ENCODE data around the gene NAA80. TPM values are rescaled to one million over a fixed set of nuclear protein-coding genes. Genes with fewer than 3 reads are reported as not detected.
"Not testable (repeated sequence)": the region's sequence is repeated elsewhere in the genome, so short reads cannot be mapped to it uniquely, and the experiment has no call there.

NAA80 gene
- total RNA-seq, 2 donors from 2014 or later, result 5.8 to 7.2 TPM

DNA sequence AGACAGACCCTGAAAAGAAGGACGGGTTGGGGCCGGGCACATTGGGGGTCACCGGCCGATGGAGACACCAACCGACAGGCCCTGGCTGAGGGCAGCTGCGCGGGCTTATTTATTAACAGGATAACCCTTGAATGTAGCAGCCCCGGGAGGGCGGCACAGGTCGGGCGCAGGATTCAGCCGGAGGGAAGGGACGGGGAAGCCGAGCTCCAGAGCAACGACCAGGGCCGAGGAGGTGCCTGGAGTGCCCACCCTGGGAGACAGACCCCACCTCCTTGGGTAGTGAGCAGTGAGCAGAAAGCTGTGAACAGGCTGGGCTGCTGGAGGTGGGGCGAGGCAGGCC, 22.5 kb downstream of the NAA80 start:
- DNase-seq (no peak), ATAC-seq (no peak)
- intact Hi-C loops (cut with DNase I), result no loop called here

DNA sequence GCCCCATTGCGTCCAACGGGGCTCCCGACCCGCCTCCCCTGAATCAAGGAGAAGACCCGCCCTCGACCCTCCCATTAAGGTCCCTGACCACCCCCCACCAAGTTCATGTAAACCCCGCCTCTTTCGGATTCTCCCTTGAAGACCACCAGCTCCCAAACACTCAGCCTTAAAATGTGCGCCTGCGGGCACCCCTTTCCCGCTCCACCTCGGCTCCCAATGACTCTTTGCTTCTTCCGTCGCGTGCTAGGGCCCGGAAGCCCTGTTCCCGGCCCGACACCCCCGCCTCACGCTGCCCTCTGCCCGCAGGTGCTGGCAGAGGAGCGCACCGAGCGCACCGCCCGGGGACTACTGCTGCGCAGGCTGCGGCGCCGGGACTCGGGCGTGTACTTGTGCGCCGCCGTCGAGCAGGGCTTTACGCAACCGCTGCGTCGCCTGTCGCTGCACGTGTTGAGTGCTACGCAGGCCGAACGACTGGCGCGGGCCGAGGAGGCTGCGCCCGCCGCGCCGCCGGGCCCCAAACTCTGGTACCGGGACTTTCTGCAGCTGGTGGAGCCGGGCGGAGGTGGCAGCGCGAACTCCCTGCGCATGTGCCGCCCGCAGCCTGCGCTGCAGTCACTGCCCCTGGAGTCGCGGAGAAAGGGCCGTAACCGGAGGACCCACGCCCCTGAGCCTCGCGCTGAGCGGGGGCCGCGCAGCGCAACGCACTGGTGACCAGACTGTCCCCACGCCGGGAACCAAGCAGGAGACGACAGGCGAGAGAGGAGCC, 23.0 kb downstream of the NAA80 start:
- DNase-seq, result no peak
- intact Hi-C loops (cut with DNase I), result loop anchor here in 1 of 2 donors (2.0 kb wide), 1 partner anchor 49 kb away; no protein-coding TSS in a partner anchor
- ATAC-seq, result no peak

DNA sequence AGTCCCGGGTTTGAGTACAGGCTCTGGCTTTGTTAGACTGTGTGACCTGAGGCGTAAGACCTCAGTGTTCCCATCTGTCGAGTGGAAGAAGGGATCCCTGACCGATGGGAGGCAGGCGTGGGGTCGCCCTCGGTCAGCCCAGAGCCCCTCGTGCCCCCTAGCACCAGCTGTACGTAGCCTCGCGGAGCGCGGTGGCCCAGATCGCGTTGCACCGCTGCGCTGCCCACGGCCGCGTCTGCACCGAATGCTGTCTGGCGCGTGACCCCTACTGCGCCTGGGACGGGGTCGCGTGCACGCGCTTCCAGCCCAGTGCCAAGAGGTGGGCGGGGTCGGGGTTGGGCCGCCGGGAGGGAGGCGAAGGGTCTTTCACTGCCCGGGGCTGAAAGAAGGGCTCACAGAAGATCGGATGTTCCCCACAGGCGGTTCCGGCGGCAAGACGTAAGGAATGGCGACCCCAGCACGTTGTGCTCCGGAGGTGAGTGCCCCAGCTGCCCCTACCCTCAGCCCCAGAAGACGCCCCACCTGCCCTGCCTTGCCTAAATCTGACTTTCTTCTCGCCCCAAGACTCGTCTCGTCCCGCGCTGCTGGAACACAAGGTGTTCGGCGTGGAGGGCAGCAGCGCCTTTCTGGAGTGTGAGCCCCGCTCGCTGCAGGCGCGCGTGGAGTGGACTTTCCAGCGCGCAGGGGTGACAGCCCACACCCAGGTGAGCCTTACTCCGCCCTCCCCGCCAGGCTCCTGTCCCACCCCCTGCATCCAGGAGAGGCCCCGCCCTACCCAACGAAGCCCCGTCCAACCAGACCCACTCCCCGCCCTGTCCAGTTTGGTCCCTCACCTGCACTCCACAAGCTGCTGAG, 23.8 kb downstream of the NAA80 start:
- ATAC-seq (no peak), DNase-seq (no peak)
- intact Hi-C loops (cut with DNase I), result loop anchor here in 1 of 2 donors (2.0 kb wide), 1 partner anchor 49 kb away; no protein-coding TSS in a partner anchor

DNA sequence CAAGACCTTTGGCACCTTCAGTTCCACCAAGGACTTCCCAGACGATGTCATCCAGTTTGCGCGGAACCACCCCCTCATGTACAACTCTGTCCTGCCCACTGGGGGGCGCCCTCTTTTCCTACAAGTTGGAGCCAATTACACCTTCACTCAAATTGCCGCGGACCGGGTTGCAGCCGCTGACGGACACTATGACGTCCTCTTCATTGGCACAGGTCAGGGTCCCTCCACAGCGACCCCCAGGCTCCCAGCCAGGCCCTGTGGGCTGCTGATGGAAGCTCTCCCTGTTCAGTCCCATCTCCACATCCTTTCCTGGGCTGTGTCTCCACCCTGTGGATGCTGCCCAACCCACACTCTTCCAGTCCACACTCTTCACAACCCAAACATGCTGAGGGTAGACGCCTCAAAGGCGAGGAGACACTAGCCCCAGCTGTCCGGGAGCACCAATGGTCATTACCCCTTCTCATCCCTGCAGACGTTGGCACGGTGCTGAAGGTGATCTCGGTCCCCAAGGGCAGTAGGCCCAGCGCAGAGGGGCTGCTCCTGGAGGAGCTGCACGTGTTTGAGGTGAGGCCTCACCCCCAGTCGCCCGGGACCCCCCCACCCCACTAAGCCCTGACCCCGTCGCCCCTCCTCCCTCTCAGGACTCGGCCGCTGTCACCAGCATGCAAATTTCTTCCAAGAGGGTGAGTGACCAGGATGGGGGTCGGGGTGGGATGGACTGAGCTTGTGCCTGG, 24.7 kb downstream of the NAA80 start:
- intact Hi-C loops (cut with DNase I), result loop anchor here (2.0 to 5.0 kb wide), 4 partner anchors 48 to 152 kb away; partner anchors contain the start of genes GNAT1 (in 1 of the 2) and TUSC2 (in 1 of the 2)
- ATAC-seq (peak; percentile 4 to 8), DNase-seq (peak; percentile 69)

DNA sequence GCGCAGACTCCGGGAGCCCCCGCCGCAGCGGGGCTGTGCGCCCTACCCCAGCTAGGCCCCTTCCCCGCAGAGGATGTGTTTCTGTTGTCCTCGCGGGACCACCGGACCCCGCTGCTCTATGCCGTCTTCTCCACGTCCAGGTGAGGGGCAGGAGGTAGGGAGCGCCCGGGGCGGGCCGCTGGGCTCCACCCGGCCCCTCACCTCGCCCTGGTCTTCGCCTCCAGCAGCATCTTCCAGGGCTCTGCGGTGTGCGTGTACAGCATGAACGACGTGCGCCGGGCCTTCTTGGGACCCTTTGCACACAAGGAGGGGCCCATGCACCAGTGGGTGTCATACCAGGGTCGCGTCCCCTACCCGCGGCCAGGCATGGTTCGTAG, 25.5 kb downstream of the NAA80 start:
- intact Hi-C loops (cut with DNase I), result loop anchor here (2.0 to 5.0 kb wide), 5 partner anchors 47 to 151 kb away; partner anchors contain the start of genes GNAT1 (in 1 of the 2) and TUSC2 (in 1 of the 2)
- ATAC-seq, result no peak

DNA sequence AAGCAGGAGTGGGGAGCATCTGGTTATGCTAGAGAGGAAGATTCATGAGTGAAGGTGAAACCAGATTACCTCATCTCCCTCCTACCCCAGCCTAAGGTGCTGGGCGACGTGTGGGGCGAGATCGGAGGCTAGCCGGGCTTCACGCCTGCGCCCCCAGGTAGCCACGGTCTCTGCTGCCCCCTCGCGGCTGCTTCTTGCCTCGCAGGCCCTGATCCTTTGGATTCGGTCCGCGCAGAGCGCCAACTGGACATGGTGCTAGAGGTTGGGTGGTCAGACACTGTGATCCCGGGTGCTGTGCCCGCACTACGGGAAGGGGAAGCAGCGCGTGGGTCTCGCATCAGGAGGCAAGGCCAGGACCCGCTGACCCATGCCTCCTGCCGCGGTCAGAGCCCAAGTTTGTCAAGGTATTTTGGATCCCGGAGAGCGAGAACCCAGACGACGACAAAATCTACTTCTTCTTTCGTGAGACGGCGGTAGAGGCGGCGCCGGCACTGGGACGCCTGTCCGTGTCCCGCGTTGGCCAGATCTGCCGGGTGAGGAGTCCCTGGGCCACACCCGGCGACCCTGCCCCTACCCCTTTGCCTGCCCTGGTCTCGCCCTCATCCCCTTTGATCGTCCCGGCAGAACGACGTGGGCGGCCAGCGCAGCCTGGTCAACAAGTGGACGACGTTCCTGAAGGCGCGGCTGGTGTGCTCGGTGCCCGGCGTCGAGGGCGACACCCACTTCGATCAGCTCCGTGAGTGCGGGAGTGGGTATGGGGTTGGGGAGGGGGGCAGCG, 26.1 kb downstream of the NAA80 start:
- DNase-seq, result peak; percentile 86
- ATAC-seq, result peak; percentile 60 to 62
- intact Hi-C loops (cut with DNase I), result loop anchor here (2.0 to 5.0 kb wide), 5 partner anchors 46 to 151 kb away; partner anchors contain the start of genes GNAT1 (in 1 of the 2) and TUSC2 (in 1 of the 2)

More for the DNA sequence above, 25.5 kb downstream of the NAA80 start:
- no peak for DNase-seq

DNA sequence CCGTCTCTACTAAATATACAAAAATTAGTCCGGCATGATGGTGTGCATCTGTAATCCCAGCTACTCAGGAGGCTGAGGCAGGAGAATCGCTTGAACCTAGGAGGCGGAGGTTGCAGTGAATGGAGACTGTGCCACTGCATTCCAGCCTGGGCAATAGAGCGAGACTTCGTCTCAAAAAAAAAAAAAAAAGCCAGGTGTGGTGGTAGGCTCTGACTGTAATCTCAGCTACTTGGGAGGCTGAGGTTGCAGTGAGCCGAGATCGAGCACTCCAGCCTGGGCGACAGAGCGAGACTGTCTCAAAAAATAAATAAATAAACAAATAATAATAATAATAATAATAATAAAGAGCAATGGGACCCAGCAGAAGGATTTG, 26.7 kb downstream of the NAA80 start:
- ATAC-seq, DNase-seq: not testable (repeated sequence)
- intact Hi-C loops (cut with DNase I), result loop anchor here (2.0 to 5.0 kb wide), 5 partner anchors 46 to 150 kb away; partner anchors contain the start of genes GNAT1 (in 1 of the 2) and TUSC2 (in 1 of the 2)

DNA sequence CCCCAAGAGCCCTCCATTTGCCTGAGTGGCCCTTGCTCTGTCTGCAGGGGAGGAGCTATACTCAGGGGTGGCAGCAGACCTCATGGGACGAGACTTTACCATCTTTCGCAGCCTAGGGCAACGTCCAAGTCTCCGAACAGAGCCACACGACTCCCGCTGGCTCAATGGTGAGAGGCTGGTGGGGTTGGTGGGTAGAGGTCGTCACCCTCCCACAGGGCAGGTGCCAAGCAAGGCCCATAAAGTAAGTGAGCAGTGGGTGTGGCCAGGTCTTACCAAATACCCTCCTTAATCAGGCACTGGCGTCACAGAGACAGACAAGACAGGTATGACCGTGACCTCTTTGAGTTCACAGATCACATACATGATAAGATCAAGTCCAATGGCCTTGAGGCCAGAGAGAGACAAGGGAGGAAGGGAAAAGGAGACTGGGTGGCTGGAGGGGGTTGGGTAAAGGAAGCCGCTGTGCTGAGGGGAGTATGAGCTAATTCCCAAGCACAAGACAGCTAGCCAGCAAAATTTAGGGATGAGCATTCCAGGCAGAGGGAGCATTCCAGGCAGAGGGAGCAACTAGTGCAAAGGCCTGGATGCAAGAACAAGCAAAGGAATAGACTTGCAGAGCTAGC, 27.8 kb downstream of the NAA80 start:
- ATAC-seq (no peak), DNase-seq (no peak)
- intact Hi-C loops (cut with DNase I), result loop anchor here (5.0 kb wide), 3 partner anchors 56 to 149 kb away; partner anchors contain the start of genes GNAT1 (in 1 of the 2) and TUSC2 (in 1 of the 2)

DNA sequence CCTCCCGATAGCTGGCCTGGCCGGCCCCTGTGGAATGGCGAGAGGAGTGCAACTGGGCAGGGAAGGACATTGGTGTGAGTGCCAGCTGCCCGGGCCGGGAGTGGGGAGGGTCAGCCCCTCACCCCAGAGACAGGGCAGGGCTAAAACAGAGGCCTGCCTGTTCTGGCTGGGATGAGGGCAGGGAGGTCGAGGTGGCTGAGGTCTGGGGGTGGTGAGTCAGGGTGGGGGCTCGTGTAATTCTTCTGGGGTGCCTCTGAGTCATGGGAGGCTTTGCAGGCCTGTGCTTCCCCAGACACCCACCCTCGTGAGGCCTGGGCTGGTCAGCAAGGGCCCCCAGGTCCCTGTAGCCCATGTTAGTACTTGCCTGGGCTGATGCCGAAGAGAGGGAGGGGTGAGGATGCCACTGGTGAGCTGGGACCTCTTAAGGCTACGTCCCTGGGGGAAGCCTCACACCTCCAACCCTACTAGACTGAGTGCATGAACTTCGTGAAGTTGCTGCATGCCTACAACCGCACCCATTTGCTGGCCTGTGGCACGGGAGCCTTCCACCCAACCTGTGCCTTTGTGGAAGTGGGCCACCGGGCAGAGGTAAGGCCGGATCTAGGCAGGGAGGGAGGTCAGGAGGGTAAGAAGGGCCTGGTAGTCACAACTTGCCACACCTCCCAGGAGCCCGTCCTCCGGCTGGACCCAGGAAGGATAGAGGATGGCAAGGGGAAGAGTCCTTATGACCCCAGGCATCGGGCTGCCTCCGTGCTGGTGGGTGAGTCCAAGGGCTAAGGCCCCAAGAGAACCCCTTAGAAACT, 28.6 kb downstream of the NAA80 start:
- ATAC-seq (no peak), DNase-seq (no peak)
- intact Hi-C loops (cut with DNase I), result loop anchor here (5.0 kb wide), 3 partner anchors 57 to 148 kb away; partner anchors contain the start of genes GNAT1 (in 1 of the 2) and TUSC2 (in 1 of the 2)

DNA sequence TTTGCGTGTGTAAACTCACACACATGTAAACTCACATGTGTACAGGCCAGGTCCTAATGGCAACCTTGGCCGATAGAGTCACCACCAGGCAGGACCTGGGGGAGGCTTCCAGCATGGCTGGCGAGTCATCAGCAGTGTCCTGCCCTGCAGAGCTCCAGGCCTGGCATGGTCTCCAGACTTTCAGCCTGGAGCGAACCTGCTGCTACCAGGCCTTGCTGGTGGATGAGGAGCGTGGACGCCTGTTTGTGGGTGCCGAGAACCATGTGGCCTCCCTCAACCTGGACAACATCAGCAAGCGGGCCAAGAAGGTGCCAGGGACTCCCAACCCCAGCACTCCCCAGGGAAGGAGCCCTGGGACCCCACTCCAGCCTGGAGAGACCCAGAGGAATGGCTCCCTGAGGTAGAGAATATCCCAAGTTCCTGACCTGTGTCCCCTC, 29.2 kb downstream of the NAA80 start:
- ATAC-seq (no peak), DNase-seq (no peak)
- intact Hi-C loops (cut with DNase I), result loop anchor here (5.0 kb wide), 3 partner anchors 57 to 148 kb away; partner anchors contain the start of genes GNAT1 (in 1 of the 2) and TUSC2 (in 1 of the 2)

DNA sequence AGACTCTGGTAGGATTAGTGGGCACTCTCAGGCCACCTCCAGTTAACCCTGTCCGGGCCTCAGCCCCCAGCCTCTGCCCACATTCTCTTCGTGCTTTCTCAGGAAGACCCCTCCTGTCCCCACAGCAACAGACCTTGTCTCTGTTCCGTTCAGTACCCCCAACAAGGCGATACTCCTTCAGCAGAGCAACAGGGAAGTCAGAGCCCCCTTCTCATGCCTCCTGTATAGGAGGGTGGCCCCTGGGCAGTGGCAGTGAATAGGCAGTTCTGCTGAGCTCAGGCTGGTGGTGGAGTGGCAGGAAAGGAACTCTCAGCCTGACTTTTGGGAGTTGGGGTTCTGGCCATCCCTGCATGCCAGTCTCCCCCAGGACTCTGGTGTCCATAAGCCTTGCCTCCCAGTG, 29.7 kb downstream of the NAA80 start:
- DNase-seq (no peak), ATAC-seq (no peak)
- intact Hi-C loops (cut with DNase I), result no loop called here

DNA sequence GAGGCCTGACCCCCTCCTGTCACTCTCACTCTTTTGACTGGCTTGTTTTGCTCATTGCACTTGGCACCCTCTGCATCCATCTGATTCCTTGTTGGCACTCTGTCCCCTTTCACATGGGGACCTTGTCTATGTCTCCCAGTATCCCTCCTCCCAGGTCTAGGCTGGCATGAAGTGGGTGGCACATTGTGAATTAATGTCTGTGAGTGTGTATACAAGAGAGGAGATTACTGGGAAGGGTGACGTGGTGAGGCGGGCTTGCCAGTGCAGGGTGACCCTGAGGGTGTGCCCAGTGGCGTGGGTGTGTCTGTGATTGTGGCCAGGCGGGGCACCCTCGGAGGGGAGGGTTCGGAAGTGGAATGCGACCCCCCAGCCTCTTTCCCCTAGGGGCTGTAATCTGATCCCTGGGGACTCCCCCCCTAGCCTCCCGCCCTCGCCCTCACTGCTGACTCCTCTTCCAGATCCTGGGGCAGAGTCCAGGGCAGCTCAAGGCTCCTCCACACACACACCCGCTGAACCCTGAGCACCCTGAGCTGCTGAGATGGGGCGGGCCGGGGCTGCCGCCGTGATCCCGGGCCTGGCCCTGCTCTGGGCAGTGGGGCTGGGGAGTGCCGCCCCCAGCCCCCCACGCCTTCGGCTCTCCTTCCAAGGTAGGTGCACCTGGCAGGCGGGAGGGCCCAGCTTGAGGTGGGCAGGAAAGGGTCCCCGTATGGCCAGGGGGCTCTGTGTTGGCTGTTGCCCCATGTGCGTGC, 30.3 kb downstream of the NAA80 start, which contains the start of gene SEMA3B:
TSS of gene SEMA3B (plus strand) at position 445 of the 749 bp plus-strand sequence. CDS start at position 539, 94 bp downstream.
- peak; percentile 65 for DNase-seq
- ATAC-seq, result peak; percentile 15 to 21
- intact Hi-C loops (cut with DNase I), result no loop called here

DNA sequence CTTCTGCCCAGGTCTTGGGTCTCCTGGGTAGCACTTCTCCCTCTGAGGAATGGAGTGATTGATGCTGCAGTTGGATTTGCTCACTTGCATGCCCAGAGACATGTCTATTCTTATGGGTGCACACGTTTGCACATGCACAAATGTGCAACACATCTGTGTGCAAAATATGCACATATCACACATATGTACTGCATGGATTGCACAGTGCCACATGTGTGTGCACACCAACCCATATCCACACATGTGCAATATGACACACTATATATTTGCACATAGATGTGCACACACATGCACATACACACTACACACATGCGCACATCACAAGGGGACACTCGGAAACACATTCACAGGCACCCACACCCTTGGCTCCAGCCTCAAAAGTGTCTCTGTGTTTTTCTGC, 30.9 kb downstream of the NAA80 start:
- ATAC-seq (no peak), DNase-seq (no peak)
- intact Hi-C loops (cut with DNase I), result no loop called here

DNA sequence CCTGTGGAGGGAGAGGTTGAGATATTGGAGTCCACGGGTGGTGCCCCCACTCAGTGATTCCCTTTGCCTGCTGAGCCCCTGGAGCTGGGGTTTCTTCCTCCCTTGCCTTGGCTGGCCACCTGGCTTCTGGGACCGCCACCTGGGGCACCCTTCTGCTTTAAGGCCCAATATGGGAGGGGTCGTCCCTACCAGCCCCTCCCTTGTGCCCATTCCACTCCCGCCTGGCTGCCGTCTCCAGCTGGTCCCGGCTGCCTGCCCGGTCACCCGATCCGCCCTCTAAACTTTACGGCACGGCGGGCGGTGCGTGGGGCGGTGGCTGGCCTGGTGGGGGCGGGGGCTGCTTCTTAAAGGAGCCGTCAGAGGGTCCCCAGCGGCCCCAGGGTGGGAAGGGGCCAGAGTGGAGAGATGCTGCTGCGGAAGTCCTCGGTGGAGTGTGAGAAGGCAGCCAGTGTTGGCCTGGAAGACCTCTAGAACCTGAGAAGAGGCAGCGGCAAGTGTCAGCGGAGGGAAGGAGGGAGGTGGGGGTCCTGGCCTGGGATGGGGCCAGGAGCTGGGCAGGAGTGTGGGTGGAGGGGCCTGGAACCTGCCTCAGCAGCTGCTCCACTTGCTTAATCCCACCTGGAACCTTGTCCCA, 31.8 kb downstream of the NAA80 start:
- intact Hi-C loops (cut with DNase I), result no loop called here
- ATAC-seq (peak; percentile 36 to 40), DNase-seq (peak; percentile 78)

DNA sequence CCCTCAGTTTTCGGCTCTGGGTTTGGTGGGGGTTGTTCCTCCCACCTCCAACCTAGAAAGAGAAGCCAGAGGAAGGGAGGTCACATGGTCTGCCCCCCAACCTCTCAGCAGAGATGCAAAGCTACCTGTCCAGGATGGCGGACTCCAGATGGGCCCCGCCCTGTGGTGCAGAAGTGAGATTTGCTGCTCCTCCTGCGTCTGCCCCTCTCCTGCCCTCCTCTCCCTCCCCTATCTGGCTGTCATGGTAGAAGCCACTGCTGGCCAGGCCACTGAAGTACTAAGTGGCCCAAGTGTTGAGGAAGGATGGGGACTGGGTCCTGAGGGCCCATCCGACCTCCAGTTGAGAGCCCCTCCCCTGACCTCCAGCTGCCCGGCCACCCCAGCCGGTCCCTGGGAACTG, 32.4 kb downstream of the NAA80 start:
- DNase-seq (no peak), ATAC-seq (no peak)
- intact Hi-C loops (cut with DNase I), result no loop called here
